ENCODE data around the gene DDX47.
A peak's percentile ranks its signal among the peaks of the same experiment; 100 is the strongest.

Gene DDX47

GRCh38 chr12:12813120-12814101 lies at the start of gene DDX47:
Gene DDX47, plus strand, starts transcription at chr12:12813346. Its CDS starts 22 bp downstream, at chr12:12813368.
- DNase-seq: peak; percentile 81 to 87

GRCh38 chr12:12764824-12765223 lies 48.3 kb upstream of the DDX47 start:
- DNase-seq: no peak

GRCh38 chr12:12770262-12770661 lies 42.9 kb upstream of the DDX47 start:
- DNase-seq: no peak

GRCh38 chr12:12774791-12775190 lies 38.4 kb upstream of the DDX47 start:
- DNase-seq: no peak

DNA sequence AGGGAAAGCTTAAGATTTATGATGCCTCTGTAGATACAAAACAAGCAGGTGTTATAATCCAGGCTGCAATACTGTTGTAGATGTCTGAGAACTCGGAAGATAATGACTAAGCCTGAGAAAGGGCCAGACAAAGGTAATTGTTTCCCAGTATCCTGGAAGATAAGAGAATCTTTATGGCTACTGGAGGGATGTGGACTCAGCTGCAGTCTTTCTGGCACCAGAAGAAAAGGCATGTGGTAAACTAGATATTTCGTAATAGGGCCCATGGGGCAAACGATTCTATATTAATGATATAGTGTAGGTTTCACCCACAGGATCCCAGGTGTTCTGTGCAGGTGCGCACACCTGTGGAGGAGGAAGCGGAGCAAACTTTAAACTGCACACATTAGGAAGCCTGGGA lies 36.9 kb upstream of the DDX47 start:
- DNase-seq: no peak

DNA sequence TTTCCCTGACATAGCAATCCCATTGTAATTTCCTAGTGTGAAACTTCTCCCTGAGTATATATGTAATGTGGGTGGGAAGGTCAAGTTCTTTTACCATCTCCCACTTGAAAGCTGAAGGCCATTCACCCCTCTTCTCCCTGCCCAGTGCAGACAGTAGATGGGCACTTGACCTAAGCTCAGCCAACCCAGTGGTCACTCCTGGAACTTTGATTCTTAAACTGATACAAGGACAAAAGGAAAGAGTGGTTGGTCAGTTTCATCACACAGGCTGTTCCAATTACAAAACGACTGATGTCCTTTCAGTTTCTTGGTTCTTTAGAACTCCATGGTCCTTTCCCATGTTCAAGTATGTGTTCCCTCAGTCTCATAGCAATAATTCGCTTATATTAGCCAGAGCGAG lies 36.1 kb upstream of the DDX47 start:
- DNase-seq: no peak

DNA sequence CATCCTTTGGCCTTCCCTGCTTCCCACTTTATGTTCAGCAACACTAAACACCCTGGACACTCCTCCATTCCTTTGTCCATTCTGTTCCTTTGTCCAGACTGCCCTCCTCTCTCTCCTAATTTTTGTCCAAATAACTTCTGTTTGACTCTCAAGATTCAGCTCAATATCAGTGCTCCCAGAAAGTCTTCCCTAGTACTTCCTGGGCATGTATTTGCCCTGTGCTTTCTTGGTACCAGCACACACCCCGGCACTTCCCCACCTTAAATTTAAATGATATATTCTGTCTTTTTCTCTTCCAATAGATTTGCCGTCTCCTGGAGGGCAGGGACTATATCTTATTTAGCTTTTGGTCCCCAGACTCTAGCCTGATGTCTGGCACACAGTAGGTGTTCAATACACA lies 34.1 kb upstream of the DDX47 start:
- DNase-seq: no peak

DNA sequence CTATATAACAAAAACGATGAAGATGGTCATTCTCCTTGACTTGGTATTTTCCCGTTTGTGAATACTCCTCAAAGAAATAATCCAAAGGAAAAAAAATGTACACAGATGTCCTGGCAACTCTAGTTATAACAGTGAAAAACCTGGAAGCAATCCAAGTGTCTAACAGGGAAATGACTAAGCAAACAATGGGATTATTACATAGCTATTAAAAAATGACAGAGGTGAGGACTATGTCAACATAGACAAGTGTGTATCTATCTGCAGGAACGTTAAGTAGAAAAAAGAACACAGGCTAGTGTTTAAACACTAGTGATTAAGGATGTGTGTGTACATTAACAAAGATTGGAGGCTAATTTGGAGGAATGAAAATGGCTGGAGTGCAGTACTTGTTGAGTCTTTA lies 33.6 kb upstream of the DDX47 start:
- DNase-seq: peak in 1 of 2 experiments; percentile 29

DNA sequence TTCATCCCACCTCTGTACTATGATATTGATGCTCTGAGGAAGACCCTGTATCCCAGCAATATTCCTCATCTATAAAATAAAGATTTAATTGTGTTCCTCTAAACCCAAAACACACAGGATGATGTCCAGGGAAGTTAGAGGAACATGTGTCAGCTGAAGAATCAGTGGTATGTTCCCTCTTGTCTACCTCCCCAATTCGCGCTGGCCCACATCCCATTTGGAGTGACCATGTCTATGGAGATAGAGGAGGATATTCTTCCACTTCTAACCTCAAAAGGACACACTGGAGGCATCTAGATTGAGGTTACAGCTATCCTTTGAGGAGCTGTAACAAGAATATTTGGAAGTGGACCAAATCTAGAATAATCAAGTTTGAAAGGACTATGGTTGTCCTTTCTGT lies 29.0 kb upstream of the DDX47 start:
- DNase-seq: no peak

GRCh38 chr12:12784911-12785814 lies 28.0 kb upstream of the DDX47 start, which contains the start of gene APOLD1:
Gene APOLD1, plus strand, starts transcription at chr12:12785659. Its CDS starts 33 bp downstream, at chr12:12785692.
- no peak for DNase-seq

DNA sequence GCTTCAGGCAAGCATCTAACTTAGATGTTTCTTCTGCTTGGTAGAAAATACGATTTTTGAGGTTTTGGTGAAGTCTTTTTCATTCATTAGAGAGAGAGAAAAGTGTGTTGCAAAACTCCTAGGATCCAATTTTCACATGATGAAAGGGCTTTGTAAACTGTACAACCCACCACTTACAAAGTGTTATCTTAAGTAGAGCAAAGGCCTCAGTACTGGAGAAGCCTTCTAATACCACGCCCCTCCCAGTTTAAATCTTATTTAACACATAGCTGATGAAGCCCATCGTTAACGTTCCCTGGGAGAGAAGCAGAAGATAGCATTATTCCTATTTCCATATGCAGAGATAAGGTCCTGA lies 26.8 kb upstream of the DDX47 start:
- peak in 1 of 2 experiments; percentile 33 for DNase-seq

DNA sequence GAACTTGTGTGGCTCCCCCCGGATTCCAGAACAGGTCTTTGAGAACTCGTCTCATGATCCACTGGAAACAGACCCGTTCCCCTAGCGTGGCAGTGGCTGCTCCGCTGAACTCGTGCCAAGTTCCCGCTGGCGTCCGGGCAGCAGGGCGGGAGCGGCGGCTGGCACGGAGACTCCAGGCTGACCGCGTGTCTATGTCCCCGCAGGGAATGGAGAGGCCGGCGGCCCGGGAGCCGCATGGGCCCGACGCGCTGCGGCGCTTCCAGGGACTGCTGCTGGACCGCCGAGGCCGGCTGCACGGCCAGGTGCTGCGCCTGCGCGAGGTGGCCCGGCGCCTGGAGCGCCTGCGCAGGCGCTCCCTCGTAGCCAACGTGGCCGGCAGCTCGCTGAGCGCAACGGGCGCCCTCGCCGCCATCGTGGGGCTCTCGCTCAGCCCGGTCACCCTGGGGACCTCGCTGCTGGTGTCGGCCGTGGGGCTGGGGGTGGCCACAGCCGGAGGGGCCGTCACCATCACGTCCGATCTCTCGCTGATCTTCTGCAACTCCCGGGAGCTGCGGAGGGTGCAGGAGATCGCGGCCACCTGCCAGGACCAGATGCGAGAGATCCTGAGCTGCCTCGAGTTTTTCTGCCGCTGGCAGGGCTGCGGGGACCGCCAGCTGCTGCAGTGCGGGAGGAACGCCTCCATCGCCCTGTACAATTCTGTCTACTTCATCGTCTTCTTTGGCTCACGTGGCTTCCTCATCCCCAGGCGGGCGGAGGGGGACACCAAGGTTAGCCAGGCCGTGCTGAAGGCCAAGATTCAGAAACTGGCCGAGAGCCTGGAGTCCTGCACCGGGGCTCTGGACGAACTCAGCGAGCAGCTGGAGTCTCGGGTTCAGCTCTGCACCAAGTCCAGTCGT lies 26.2 kb upstream of the DDX47 start:
- DNase-seq: peak; percentile 52 to 58

DNA sequence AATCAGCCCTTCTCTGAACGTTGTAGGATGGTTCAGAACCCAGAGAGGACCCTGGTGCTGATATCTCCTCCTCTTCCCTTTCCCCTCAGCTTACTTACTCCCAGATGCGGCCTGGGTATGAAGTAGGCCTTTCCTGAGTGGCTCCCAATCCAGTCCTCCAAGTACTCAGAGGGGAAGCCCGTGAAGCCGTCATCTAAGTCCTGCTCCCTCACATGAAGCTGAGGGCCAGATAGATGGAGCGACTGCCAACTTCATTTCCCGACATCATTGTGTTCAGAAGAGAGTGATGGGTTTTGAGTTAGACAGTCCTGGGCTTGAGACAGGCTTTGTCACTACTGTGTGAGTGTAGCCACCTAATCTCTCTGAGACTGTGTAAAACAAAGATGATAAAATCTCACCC lies 25.0 kb upstream of the DDX47 start:
- DNase-seq: no peak

- peak; percentile 82 to 83 for DNase-seq
Measured at GRCh38 chr12:12788675-12789368, 24.3 kb upstream of the DDX47 start.

- DNase-seq: no peak
Measured at GRCh38 chr12:12790956-12791355, 22.2 kb upstream of the DDX47 start.

DNA sequence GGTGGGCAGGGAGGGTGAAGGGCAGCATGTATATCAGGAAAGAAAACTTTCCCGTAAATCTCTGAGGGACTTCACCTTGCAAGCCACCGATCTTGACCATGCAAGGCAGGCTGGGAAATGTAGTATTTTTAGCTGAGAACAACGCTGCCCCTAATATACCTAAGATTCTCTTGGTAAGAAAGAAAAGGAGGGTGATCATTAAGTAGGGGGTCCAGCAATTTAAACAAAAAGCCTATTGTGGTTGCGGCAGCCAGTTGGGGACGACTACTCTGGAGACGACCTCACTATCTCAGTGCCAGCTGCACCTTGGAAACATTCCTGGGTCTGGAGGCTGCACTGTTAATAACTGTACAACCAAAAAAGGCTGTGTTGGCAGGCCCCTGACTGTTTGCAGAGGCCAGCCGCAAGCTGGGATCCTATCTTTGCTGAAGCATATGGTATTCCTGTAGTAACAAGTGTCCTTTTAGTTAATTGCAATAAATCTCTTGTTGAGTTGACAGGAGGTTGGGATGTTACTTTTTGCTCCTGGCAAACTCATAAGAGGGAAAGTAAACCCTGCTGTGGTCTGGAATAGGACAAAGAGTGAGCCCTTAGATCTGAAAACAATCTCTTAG lies 21.3 kb upstream of the DDX47 start:
- DNase-seq: no peak

DNA sequence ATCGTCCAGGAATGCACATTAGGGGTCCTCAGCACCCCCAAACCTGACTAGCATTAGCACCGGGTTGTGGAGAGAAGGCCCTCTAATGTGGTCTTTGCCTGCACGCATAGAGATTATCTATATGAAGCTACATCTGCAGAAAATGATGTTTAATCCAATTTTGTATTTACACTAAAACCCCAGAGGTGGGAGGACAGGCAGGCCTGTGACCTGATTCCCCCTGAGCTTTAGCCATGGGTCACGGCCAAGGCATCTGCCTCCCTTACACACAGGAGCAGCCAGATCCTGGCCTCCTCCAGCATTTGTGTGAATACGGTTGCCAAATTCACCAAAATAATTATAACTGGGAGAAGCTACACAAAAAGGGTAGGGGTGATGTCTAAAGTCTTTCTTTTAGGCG lies 20.7 kb upstream of the DDX47 start:
- DNase-seq: no peak

- no peak for DNase-seq
Measured at GRCh38 chr12:12794686-12795085, 18.5 kb upstream of the DDX47 start.

- no peak for DNase-seq
Measured at GRCh38 chr12:12796171-12796570, 17.0 kb upstream of the DDX47 start.

DNA sequence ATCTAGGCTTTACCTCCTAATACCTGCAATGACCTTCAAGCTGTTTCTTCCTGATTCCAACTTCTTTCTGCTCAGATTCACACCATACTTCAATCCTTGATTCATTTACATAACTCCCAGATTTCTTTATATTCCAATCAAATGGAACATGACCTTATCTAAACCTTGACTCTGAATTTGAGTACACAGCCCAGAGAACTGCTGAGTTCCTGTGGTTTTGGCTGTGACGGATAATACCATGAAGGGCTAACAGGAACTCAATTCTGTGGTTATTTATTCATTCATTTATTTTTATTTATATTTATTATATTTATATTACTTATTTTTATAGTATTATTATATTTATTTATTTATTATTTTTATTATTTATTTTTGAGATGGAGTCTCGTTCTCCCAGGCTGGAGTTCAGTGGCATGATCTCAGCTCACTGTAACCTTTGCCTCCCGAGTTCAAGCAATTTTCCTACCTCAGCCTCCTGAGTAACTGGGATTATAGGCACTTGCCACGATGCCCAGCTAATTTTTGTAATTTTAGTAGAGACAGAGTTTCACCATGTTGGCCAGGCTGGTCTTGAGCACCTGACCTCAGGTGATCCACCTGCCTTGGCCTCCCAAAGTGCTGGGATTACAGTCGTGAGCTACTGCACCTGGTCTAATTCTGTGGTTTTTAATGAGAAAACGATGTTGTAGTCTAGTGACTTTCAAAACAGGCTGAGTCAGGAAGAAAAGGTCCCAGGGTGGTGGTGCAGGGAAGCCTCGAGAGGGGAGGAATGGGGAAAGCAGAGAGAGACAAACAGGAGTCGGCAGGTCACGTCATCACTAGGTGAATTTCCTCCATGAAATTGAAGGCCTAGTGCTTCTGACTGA lies 16.0 kb upstream of the DDX47 start:
- no peak for DNase-seq
